HUES48 (cell line): ENCODE results near the gene GARNL3.

Experiments
- H3K27ac ChIP-seq: one replicate; pipeline ENCODE4 v1.7.0; 2013; ENCODE audit warnings: low read depth, low read length, inconsistent platforms
- H3K27me3 ChIP-seq: 2 replicates; pipeline ENCODE4 v1.6.1; 2013; ENCODE audit warnings: mild to moderate bottlenecking, low read length; ENCODE audit not compliant: control insufficient read depth, insufficient read depth
- H3K36me3 ChIP-seq: 2 replicates; pipeline ENCODE4 v1.6.1; 2013; ENCODE audit warnings: low read length; ENCODE audit not compliant: control insufficient read depth, insufficient read depth
- H3K4me1 ChIP-seq: 2 replicates; pipeline ENCODE4 v1.6.1; 2013; ENCODE audit warnings: mild to moderate bottlenecking, low read length; ENCODE audit not compliant: control insufficient read depth, insufficient read depth
- H3K4me3 ChIP-seq: 2 replicates; pipeline ENCODE4 v1.5.1; 2013; ENCODE audit warnings: mild to moderate bottlenecking, low read depth, low read length
- H3K9ac ChIP-seq: 2 replicates; pipeline ENCODE4 v1.6.1; 2013; ENCODE audit warnings: mild to moderate bottlenecking, low read depth, low read length, moderate library complexity
- H3K9me3 ChIP-seq: 2 replicates; pipeline ENCODE4 v1.6.1; 2013; ENCODE audit warnings: low read length; ENCODE audit not compliant: control insufficient read depth, insufficient read depth

GARNL3 gene

DNA sequence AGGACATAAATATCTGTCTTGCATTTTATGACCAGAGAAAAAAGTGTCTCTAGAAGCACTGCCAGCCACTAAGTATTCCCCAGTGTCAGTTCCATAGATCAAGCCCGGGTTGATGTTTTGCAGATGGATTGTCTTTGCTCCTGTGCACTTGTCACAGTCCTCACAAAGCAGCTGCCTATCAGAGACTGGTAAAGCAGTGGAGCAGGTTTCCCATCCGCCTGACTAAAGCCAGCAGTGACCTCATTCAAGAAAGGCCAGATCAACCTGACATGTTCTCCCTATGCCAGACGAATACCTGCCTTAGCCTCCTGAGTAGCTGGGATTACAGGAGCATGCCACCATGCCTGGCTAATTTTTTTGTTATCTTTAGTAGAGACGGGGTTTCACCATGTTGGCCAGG, 26.8 kb upstream of the GARNL3 start:
- H3K4me1 ChIP-seq, result peaks cover 20% of the 10 kb centered on the region
- H3K36me3 ChIP-seq, result 0 out of 2 replicates have a peak, but pooled peaks cover 10% of the 10 kb centered on the region
- H3K27ac ChIP-seq, result no peak overlapping the region
- no peak overlapping the region for H3K9ac ChIP-seq
- no peaks in the 10 kb centered on the region for H3K27me3 ChIP-seq
- H3K4me3 ChIP-seq, result no peak overlapping the region
- no peaks in the 10 kb centered on the region for H3K9me3 ChIP-seq

- Histone ChIP-seq H3K4me3 (no peak overlapping the region), H3K27ac (no peak overlapping the region), H3K9me3 (no peaks in the 10 kb centered on the region), H3K9ac (no peak overlapping the region; the same call in 1 of the 2 replicates), H3K4me1 (peaks cover 24% of the 10 kb centered on the region), H3K36me3 (peaks cover 10% of the 10 kb centered on the region; the same call in 1 of the 2 replicates), H3K27me3 (no peaks in the 10 kb centered on the region)
Observed at GRCh38 chr9:127241354-127241753, 23.2 kb upstream of the GARNL3 start.

DNA sequence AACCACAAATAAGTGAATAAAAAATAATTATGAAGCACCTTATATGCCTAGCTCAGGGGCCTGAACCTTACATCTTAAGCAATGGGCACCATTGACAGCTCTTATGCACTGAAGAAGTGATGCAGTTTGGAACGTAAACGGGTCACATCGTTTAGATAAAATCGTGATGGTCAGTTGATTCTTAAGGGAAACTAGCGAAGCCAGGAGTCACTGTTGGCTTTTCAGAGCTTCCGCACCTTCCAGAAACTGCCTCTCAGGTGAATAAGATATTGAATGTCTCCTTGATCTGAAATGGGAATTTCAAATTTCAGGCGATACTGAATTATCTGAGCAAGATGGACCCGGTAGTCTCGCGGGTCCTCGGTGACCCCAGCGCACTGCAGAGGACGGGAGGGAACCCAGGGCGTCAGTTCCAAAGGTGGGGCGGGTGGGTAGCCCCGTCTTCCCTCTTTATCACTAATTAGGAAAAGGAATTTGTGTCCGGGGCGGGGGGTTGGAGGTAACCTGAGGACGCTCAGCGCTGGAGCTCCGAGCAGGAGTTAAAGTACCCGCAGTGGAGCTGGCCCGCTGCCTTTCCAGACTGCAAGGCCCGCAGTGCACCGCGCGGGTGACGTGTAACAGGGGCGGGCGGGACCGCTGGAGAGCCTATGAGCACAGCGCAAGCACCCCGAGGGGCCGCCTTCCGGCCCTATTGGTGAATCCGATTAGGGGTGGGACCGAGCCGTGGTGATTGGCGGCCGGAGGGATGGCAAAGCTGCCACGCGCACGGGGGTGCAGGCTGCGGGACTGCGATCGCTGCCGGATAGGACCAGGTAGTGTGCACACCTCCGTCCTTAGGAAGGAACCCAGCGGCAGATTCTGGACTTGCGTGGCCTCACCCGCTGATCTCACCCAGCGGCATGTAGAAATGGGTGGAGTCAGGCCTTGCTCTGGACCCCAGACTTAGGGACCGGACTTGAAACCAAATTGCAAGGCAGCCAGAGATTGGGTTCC, 19.7 kb upstream of the GARNL3 start:
- peak overlapping the region; percentile 43; the same call in 1 of the 2 replicates for H3K9ac ChIP-seq
- peaks cover 24% of the 10 kb centered on the region for H3K4me1 ChIP-seq
- H3K27me3 ChIP-seq, result no peaks in the 10 kb centered on the region
- peak overlapping the region; percentile 23 for H3K27ac ChIP-seq
- peak overlapping the region; percentile 85 for H3K4me3 ChIP-seq
- H3K36me3 ChIP-seq, result no peaks in the 10 kb centered on the region; the same call in 1 of the 2 replicates
- no peaks in the 10 kb centered on the region for H3K9me3 ChIP-seq

DNA sequence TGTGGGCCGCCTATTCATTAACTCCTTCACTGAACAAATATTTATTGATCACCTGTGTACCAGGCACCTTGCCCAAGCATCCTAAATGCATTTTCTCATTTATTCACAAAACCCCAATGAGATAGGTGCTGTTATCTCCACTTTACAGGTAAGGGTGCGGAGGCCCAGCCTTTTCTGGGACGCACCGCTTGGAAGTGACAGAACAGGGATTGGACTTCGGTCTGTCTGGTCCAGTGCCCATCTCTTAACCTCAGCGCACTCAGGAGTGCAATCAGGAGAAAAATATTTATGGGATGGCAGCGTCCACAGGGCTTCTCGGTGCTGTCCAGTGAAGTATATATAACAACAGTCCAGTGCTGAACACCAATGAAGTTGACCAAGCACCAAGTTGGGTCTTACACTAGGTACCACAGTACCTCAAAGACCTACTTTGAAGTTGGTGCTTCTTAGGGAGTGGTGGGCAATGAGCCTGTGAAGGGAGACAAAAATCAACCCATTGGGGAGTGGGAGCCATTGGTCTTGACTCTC, 18.9 kb upstream of the GARNL3 start:
- Histone ChIP-seq H3K9me3 (no peaks in the 10 kb centered on the region), H3K4me1 (peaks cover 24% of the 10 kb centered on the region), H3K27me3 (no peaks in the 10 kb centered on the region), H3K4me3 (peak overlapping the region; percentile 85), H3K27ac (peak overlapping the region; percentile 23), H3K9ac (peak overlapping the region; percentile 43; the same call in 1 of the 2 replicates), H3K36me3 (no peaks in the 10 kb centered on the region; the same call in 1 of the 2 replicates)

GRCh38 chr9:127248241-127248640, 16.3 kb upstream of the GARNL3 start:
- H3K9me3 ChIP-seq, result no peaks in the 10 kb centered on the region

GRCh38 chr9:127249877-127250276, 14.7 kb upstream of the GARNL3 start:
- Histone ChIP-seq H3K27ac (no peak overlapping the region), H3K27me3 (no peaks in the 10 kb centered on the region), H3K4me3 (no peak overlapping the region), H3K9ac (no peak overlapping the region), H3K36me3 (no peaks in the 10 kb centered on the region), H3K4me1 (peaks cover 14% of the 10 kb centered on the region), H3K9me3 (no peaks in the 10 kb centered on the region)

More at GRCh38 chr9:127248241-127248640, 16.3 kb upstream of the GARNL3 start:
- H3K27ac ChIP-seq, result peak overlapping the region; percentile 9
- H3K36me3 ChIP-seq, result no peaks in the 10 kb centered on the region; the same call in 1 of the 2 replicates
- no peak overlapping the region for H3K4me3 ChIP-seq
- H3K4me1 ChIP-seq, result peaks cover 10% of the 10 kb centered on the region; the same call in 1 of the 2 replicates
- H3K27me3 ChIP-seq, result no peaks in the 10 kb centered on the region
- H3K9ac ChIP-seq, result no peak overlapping the region

DNA sequence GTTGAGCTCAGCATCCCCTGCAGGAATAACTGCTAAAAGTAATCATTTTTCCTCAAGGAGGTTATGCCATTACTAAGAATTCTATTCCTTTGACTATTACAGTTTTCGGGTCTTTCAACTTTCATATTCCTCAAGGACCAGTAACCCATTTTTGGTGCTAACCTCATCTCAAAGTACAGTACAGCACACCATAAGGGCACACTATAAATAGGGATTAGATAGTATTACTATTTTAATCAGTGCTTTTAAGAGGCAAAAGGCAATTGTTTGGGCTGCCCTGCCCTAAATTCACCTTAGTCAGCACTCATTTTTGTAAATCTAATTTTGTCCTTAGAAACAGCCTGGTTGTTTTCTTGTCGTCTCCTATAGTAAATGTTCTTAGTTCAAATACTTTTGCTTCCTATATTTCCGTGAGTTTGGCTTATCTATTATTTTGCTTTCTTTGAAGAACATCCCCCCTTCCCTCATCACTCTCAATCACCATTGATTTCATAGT, 13.6 kb upstream of the GARNL3 start:
- Histone ChIP-seq H3K4me1 (peaks cover 25% of the 10 kb centered on the region), H3K9ac (no peak overlapping the region), H3K36me3 (no peaks in the 10 kb centered on the region), H3K27ac (no peak overlapping the region), H3K27me3 (no peaks in the 10 kb centered on the region), H3K4me3 (no peak overlapping the region), H3K9me3 (no peaks in the 10 kb centered on the region)

GRCh38 chr9:127252410-127253318, 11.9 kb upstream of the GARNL3 start:
- Histone ChIP-seq H3K9me3 (no peaks in the 10 kb centered on the region), H3K4me1 (peaks cover 30% of the 10 kb centered on the region), H3K9ac (no peak overlapping the region), H3K4me3 (no peak overlapping the region), H3K27ac (peak overlapping the region; percentile 31), H3K27me3 (no peaks in the 10 kb centered on the region), H3K36me3 (no peaks in the 10 kb centered on the region)

GRCh38 chr9:127253446-127253845, 11.1 kb upstream of the GARNL3 start:
- Histone ChIP-seq H3K9ac (no peak overlapping the region), H3K4me3 (no peak overlapping the region), H3K36me3 (no peaks in the 10 kb centered on the region), H3K9me3 (no peaks in the 10 kb centered on the region), H3K4me1 (peaks cover 30% of the 10 kb centered on the region), H3K27me3 (no peaks in the 10 kb centered on the region), H3K27ac (no peak overlapping the region)

- H3K9me3 ChIP-seq, result no peaks in the 10 kb centered on the region
- H3K36me3 ChIP-seq, result no peaks in the 10 kb centered on the region
- no peak overlapping the region for H3K4me3 ChIP-seq
- no peak overlapping the region for H3K27ac ChIP-seq
- peaks cover 30% of the 10 kb centered on the region for H3K4me1 ChIP-seq
- no peak overlapping the region for H3K9ac ChIP-seq
- no peaks in the 10 kb centered on the region for H3K27me3 ChIP-seq
Observed at GRCh38 chr9:127255692-127256091, 8.9 kb upstream of the GARNL3 start.
